Colonic mucosa (tissue), 4 donors: ENCODE data around the gene NUP133. TPM values are rescaled to one million over a fixed set of nuclear protein-coding genes. Genes with fewer than 3 reads are reported as not detected.

ENCODE experiments used
- DNase-seq: peaks from one replicate; pipeline ENCODE4 v3.0.0-alpha.2; 2020
- H3K27ac ChIP-seq: fragments of 200-600 bp; one replicate; pipeline ENCODE4 v1.8.0; 2021
- H3K27me3 ChIP-seq: fragments of 200-600 bp; one replicate; pipeline ENCODE4 v1.8.0; 2021
- H3K36me3 ChIP-seq: fragments of 200-600 bp; one replicate; pipeline ENCODE4 v1.8.0; 2021
- H3K4me1 ChIP-seq: fragments of 200-600 bp; one replicate; pipeline ENCODE4 v1.8.0; 2021; ENCODE audit warnings: mild to moderate bottlenecking
- H3K4me3 ChIP-seq: fragments of 200-600 bp; one replicate; pipeline ENCODE4 v1.8.0; 2021
- H3K9ac ChIP-seq, 2 donors: one replicate each; pipeline ENCODE4 v1.7.0; 2013; ENCODE audit warnings: control low read depth in 2 of 2, low read depth in 2 of 2, low read length in 2 of 2
- H3K9me3 ChIP-seq: fragments of 200-600 bp; one replicate; pipeline ENCODE4 v1.8.0; 2021
- intact Hi-C: fragments of 100-400 bp; cut with DNase I; formaldehyde crosslinking; loops from one replicate; pipeline ENCODE4 v1.14.1; 2022
- total RNA-seq, 2 donors: library from RNA; stranded (reverse); fragmentation: NEBNext Ultra II Directional in 1 of 2; extraction: Animal tissue kit (Norgen Biotek cat#: 25700) in 1 of 2; gene quantifications; one replicate each; pipeline ENCODE4 v1.2.1, GENCODE V29; 2021
- TF ChIP-seq, protein P1 (sequence below): fragments of 200-600 bp; IDR thresholded peaks from one replicate; pipeline ENCODE4 v1.8.0; 2022; ENCODE audit warnings: antibody characterized with exemption, mild to moderate bottlenecking
- donor health status: healthy.
- donor health status: DM: no; HTN: no; CAD: no.
- donor health status: DM: no; HTN: no; CAD: no.

Gene NUP133
- total RNA-seq, 2 donors from 2014 or later, result 25.9 to 37.8 TPM

DNA sequence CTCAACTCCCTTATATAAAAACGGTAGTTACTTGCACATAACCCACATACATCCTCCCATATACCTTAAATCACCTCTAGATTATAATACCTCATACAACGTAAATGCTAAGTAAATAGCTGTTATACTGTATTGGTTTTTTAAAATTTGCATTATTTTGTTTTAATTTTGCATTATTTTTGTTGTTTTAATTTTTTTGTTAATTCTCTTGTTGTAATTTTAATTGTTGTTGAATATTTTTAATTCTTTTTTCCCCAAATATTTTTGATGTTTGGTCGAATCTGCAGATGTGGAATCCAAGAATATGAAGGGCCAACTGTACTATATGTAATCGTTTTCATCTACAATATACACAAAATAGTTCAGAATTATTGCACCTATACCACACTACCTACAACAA, 50.7 kb downstream of the NUP133 start:
- intact Hi-C loops, result no loop called here
- Histone ChIP-seq H3K4me3 (no peak overlapping the region), H3K9ac (no peak overlapping the region), H3K9me3 (no peaks in the 10 kb centered on the region), H3K36me3 (peaks cover 8% of the 10 kb centered on the region), H3K27me3 (no peaks in the 10 kb centered on the region), H3K4me1 (no peaks in the 10 kb centered on the region), H3K27ac (no peak overlapping the region)
- no peak for DNase-seq
- TF ChIP-seq, protein P1, sequence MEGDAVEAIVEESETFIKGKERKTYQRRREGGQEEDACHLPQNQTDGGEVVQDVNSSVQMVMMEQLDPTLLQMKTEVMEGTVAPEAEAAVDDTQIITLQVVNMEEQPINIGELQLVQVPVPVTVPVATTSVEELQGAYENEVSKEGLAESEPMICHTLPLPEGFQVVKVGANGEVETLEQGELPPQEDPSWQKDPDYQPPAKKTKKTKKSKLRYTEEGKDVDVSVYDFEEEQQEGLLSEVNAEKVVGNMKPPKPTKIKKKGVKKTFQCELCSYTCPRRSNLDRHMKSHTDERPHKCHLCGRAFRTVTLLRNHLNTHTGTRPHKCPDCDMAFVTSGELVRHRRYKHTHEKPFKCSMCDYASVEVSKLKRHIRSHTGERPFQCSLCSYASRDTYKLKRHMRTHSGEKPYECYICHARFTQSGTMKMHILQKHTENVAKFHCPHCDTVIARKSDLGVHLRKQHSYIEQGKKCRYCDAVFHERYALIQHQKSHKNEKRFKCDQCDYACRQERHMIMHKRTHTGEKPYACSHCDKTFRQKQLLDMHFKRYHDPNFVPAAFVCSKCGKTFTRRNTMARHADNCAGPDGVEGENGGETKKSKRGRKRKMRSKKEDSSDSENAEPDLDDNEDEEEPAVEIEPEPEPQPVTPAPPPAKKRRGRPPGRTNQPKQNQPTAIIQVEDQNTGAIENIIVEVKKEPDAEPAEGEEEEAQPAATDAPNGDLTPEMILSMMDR, result no peak

DNA sequence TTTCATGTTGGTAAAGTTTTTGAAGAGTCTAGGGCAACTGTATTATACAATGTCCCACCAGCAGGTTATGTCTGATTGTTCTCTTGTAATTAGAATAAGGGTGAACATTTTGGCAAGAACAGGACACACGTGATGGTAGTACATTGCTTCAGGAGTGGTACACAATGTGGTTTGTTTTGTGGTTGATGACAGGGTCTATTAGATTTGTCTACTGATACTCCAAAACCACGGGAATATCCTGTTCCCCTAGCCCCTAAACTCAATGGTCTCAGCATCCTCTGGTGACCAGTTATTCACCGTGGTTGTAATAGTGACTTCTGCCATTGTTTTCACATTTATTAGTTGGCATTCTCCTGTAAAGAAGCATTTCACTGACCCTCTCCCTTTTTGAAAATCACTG, 52.1 kb downstream of the NUP133 start:
- Histone ChIP-seq H3K36me3 (peaks cover 8% of the 10 kb centered on the region), H3K9ac (no peak overlapping the region), H3K9me3 (no peaks in the 10 kb centered on the region), H3K27me3 (no peaks in the 10 kb centered on the region), H3K27ac (no peak overlapping the region), H3K4me1 (no peaks in the 10 kb centered on the region), H3K4me3 (no peak overlapping the region)
- intact Hi-C loops, result no loop called here
- TF ChIP-seq, protein P1, result no peak
- DNase-seq, result no peak

DNA sequence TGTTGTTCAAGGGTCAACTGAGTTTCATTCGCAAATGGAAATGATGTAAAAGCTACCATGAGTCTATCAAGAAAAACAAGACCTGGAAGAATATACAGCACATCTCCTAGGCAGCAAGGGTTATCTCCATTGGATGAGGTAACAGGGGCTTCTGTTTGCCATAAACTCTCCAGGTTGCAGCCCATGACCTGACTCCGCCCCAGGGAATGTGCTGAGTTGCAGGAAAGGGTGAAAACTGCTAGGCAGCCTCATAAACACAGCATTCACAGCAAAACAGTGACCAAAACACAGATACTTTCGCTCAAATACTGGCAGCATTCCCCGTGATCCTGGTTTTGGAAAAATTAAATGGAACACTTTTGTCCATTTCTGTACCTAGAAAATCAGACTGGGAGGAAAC, 54.1 kb downstream of the NUP133 start:
- intact Hi-C loops, result no loop called here
- Histone ChIP-seq H3K4me3 (no peak overlapping the region), H3K27ac (no peak overlapping the region), H3K27me3 (no peaks in the 10 kb centered on the region), H3K4me1 (no peaks in the 10 kb centered on the region), H3K36me3 (no peaks in the 10 kb centered on the region), H3K9ac (no peak overlapping the region), H3K9me3 (no peaks in the 10 kb centered on the region)
- TF ChIP-seq, protein P1, result no peak
- no peak for DNase-seq

DNA sequence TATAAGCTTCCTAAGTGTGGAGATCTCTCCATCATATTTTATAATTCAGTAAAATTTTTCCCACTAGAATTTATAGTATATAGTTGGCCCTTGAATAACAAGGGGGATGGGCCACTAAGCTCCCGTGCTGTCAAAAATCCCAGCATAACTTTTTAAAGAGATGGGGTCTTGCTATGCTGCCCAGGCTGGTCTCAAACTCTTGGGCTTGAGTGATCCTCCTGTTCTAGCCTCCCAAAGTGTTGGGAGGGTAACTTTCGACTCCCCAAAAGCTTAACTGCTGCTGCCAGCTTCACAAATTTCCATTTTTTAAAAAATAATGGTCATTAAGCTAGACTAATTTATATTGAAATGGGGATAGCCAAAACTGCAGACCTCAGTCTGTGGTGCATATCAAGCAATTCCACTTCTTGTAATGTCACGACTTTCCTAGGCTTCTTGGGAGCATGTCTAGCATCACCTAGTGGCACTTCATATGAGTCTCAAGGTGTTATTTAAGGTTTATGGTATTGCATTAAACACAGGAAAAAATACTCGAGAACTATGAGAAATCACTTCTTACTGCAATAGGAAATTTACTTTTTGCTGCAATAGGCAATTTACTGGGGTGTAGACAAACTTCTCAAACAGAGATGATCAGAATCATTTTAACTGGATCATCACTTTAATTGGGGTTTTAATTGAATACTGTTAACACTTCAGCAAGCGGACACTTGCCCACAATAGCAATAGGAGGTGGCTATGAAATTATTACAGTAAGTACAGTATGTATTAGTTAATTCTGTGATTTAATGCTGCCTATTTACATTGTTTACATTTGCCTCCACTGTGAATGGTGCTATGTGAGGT, 55.0 kb downstream of the NUP133 start:
- TF ChIP-seq, protein P1, result no peak
- intact Hi-C loops, result no loop called here
- Histone ChIP-seq H3K36me3 (peaks cover 5% of the 10 kb centered on the region), H3K9me3 (no peaks in the 10 kb centered on the region), H3K27ac (no peak overlapping the region), H3K4me3 (no peak overlapping the region), H3K27me3 (no peaks in the 10 kb centered on the region), H3K9ac (no peak overlapping the region), H3K4me1 (no peaks in the 10 kb centered on the region)
- no peak for DNase-seq

DNA sequence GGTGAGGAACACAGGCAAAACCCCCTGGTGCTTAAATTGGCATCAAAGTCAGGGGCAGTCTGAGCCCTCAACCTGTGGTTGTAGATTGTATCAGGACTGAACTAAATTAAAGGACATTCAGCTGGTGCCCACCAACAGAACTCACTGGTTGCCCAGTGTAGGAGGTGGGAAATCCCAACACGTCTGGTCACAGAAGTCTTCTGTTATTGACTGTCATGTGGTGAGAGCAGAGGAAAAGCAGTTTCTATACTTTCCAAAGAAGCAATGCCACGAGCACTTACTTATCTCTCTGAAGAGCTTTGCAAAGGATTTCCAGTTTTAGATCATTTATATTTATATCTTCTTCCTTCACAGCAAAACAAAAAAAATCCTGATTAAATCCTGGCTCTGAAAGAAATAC, 59.3 kb downstream of the NUP133 start:
- no peak overlapping the region for H3K4me3 ChIP-seq
- H3K4me1 ChIP-seq, result no peaks in the 10 kb centered on the region
- H3K27me3 ChIP-seq, result no peaks in the 10 kb centered on the region
- H3K9ac ChIP-seq, result no peak overlapping the region
- no peak for DNase-seq
- H3K9me3 ChIP-seq, result no peaks in the 10 kb centered on the region
- no peak overlapping the region for H3K27ac ChIP-seq
- H3K36me3 ChIP-seq, result peaks cover 10% of the 10 kb centered on the region
- TF ChIP-seq, protein P1, result no peak
- intact Hi-C loops, result no loop called here
